IPS-11a (cell line): Measurements from ENCODE around the gene RSBN1.
"Not testable (repeated sequence)": the region's sequence is repeated elsewhere in the genome, so short reads cannot be mapped to it uniquely, and the experiment has no call there.

Experiments used
- H3K4me3 ChIP-seq: one replicate; pipeline ENCODE4 v1.5.1; 2013; ENCODE audit warnings: low read depth, low read length, control low read depth

The RSBN1 gene

DNA sequence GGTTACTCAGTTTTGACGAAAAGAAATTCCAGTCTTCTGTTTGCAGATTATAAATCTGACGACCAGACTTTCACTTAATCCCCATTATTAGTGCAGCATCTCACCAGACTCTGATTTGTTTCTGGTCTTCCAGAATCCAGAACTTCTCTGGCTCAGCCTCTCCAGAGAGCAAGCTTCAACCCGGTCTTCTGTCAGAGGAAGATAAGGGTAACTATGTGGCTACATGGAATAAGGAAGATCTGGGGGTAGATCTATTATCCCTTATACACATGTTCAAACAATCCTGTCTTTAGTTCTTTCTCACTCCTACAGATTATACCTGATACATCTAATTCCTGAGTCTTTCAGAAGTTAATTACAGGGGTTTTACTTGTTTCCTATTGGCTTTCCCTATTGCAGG is 62.9 kb downstream of the RSBN1 start:
- H3K4me3 ChIP-seq: no peak overlapping the region

DNA sequence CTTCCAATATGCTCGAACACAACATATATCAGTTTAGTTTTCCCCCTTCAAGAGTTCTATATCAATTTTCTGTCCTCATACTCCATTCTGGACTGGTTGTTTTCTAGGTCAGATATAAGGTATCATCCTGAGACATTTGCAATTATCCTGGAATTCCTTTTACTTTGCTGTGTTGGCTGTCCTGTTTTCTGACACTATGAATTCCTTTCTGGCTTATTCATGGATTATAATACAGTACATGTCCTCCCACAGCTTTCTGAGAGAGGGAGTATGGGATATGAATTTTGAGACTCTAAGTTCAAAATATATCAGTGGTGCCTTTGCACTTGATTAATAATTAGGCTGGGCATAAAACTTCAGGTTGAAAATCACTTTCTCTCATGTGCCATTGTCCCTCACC is 64.9 kb downstream of the RSBN1 start:
- no peak overlapping the region for H3K4me3 ChIP-seq

DNA sequence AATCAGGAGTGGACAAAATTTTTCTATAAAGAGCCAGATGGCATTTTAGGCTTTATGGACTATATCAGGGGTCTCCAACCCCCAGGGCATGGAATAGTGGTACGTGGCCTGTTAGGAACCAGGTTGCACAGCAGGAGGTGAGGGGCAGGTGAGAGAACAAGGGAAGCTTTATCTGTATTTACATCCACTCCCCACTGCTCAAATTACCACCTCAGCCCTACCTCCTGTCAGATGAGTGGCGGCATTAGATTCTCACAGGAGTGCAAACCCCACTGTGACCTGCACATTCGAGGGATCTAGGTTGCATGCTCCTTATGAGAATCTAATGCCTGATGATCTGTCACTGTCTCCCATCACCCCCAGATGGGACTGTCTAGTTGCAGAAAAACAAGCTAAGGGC is 66.9 kb downstream of the RSBN1 start:
- no peak overlapping the region for H3K4me3 ChIP-seq

DNA sequence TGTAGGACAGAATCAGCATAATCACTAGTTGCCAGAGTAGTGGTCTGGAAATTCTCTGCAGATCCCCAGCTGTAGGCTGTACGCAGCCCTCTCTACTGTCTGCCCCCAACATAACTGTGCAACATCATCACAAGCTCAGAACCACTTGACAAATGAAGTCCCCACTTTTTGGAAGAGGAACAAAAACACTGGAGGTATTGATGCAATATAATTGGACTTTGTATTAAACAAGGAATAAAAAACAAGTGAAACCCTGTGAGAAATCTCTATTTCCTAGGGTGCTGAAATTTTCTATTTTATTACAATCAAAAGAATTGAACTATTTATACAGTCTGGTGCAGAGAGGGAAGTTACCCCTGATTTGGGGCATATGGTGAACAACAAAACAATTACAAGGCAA is 68.2 kb downstream of the RSBN1 start:
- H3K4me3 ChIP-seq: no peak overlapping the region

DNA sequence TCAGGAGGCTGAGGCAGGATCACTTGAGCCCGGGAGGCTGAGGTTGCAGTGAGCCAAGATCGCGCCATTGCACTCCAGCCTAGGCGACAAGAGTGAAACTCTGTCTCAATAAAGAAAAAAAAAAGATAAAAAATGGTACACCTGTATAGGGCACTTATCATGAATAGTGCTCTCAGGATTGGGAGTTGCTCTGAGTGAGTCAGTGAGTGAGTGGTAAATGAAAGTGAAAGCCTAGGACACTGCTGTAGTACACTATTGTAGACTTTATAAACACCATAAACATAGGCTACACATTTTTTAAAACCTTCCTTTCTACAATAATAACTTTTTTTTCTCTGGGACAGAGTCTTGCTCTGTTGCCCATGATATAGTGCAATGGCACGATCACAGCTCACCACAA is 69.8 kb downstream of the RSBN1 start:
- H3K4me3 ChIP-seq: no peak overlapping the region

DNA sequence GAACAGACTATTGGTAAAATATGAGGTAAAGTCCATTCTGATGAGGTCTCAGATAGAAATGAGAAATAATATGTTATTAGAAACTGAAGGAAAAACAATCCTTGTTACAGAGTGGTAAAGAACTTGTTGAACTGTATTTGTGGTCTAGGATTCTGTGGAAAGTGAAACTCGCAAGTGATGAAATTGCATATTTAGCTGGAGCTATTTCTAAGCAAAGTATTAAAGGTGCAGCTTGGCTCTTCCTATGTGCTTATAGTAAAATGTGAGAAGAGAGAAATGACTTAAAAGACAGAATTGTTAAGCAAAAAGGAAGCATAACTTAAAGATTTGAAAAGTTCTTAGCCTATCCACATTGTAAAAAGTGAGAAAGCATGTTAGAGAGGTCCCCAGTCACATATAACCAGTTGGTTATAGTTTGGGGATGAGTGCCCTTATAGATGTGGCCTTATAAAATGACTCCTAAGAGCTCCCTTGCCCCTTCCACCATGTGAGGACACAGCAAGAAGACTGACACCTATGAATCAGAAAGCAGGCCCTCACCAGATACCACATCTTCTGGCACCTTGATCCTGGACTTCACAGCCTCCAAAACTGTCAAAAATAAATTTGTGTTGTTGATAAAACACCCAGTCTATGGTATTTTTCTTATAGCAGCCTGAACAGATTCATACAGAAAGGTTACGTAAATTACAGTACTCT is 77.8 kb downstream of the RSBN1 start:
- no peak overlapping the region for H3K4me3 ChIP-seq

DNA sequence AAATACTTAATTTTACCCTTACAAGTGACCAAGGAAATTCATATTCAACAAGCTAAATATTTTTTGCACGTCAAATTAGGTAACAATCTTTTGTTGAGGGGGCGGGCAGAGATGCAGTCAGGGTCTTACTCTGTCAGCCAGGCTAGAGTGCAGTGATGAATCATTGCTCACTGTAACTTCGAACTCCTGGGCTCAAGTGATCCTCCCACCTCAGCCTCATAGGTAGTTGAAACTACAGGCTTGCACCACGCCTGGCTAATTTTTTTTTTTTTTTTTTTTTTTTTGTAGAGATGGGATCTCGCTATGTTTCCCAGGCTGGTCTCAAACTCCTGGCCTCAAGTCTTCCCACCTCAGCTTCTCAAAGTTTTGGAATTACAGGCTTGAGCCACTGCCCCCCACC is 79.5 kb downstream of the RSBN1 start:
- no peak overlapping the region for H3K4me3 ChIP-seq

DNA sequence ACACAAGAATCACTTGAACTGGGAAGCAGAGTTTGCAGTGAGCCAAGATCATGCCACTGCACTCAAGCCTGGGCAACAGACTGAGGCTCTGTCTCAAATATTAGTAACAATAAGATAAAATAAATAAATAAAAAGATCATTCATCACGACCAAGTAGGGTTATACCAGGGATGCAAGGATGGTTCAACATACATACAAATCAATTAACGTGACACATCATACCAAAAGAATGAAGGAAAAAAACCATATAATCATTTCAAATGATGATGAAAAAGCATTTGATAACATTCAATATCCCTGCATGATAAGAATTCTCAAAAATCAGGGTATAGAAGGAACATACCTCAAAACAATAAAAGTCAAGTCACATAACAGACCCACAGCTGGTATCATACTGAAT is 91.3 kb downstream of the RSBN1 start:
- H3K4me3 ChIP-seq: no peak overlapping the region

DNA sequence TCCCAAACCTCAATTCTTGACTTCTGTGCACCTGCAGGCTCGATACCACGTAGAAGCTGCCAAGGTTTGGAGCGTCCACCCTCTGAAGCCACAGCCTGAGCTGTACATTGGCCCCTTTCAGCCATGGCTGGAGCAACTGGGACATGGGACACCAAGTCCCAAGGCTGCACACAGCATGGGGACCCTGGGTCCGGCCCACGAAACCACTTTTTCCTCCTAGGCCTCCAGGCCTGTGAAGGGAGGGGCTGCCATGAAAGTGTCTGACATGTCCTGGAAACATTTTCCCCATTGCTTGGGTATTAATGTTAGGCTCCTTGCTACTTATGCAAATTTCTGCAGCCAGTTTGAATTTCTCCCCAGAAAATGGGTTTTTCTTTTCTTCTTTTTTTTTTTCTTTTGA is 93.7 kb downstream of the RSBN1 start:
- not testable (repeated sequence) for H3K4me3 ChIP-seq

DNA sequence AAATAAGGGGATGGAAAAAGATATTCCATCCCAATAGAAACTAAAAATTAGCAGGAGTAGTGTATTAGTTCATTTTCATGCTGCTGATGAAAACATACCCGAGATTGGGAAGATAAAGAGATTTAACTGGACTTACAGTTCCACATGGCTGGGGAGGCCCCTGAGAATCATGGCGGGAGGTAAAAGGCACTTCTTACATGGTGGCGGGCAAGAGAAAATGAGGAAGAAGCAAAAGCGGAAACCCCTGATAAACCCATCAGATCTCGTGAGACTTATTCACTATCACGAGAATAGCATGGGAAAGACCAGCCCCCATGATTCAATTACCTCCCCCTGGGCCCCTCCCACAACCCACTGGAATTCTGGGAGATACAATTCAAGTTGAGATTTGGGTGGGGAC is 94.8 kb downstream of the RSBN1 start:
- H3K4me3 ChIP-seq: not testable (repeated sequence)

DNA sequence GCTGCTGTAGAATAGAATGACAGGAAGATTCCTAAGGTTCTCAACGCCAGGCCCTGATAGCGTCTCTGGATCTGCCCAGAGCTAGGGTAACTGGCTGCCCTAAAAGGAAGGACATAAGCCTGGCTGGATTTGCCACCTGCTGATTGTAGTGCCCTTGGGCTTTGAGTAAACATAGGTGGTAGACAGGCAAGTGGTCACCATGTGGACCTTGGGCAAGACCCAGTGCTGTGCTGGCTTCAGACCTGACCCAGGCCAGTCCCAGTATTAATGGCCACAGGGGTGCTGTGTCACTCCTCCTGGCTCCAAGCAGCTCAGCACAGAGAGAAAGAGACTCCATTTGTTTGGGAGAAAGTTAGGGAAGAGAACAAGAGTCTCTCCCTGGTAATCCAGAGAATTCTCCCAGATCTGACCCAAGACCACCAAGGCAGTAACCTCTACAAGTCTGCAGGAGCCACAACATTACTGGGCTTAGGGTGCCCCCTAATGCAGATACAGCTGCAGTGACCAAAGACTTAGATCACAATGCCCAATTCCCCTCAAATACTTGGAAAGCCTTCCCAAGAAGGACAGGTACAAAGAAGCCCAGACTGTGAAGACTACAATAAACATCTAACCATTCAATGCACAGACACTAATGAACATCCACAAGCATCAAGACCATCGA is 97.5 kb downstream of the RSBN1 start:
- H3K4me3 ChIP-seq: no peak overlapping the region
